ENCODE results near the gene GALK1. TPM values are rescaled to one million over a fixed set of nuclear protein-coding genes. Genes with fewer than 3 reads are reported as not detected.

Gene GALK1
- polyA plus RNA-seq, 3 donors = 44.8 to 108 (median 84.3) TPM

GRCh38 chr17:75777296-75777922, 12.4 kb upstream of the GALK1 start:
- peaks cover 22 to 41% of the 10 kb centered on the region in 2 donors for H3K36me3 ChIP-seq (replicated peaks in 1 of 2; ENCODE audit: control insufficient read depth in 1 of 2, insufficient read depth in 2 of 2, low read length in 2 of 2)
- peaks cover 57% of the 10 kb centered on the region for H4K20me1 ChIP-seq (ENCODE audit: insufficient read depth, low read length)
- Mint-ChIP-seq H3K4me3 (peak overlapping the region; percentile 93 to 99), H3K9me3 (peaks cover 0 to 8% (median 0%) of the 10 kb centered on the region in 7 donors), H3K4me1 (peaks cover 26% of the 10 kb centered on the region), H3K36me3 (peaks cover 28 to 49% of the 10 kb centered on the region in 2 donors), H3K27ac (peak overlapping the region in 3 of 7 donors; percentile 25 to 96 (median 30)), H3K27me3 (ENCODE audit: low read depth in 3 of 3) (peaks cover 0 to 2% (median 1%) of the 10 kb centered on the region in 3 donors)
- peaks cover 28 to 41% of the 10 kb centered on the region in 2 donors for H3K4me1 ChIP-seq (ENCODE audit: control insufficient read depth in 1 of 2, insufficient read depth in 2 of 2, low read length in 2 of 2)
- intact Hi-C loops (cut with micrococcal nuclease) = loop anchor here (5.0 to 10.0 kb wide), 3 partner anchors 70 to 487 kb away; partner anchors contain the start of genes UBALD2 (in 1 of the 2) and WBP2 (in 1 of the 2)
- no peak overlapping the region for H2AFZ ChIP-seq (ENCODE audit: insufficient read depth, low read depth, low read length, poor library complexity, severe bottlenecking)
- no peaks in the 10 kb centered on the region for H3K27me3 ChIP-seq (ENCODE audit: control insufficient read depth in 2 of 2, insufficient read depth in 2 of 2, low read length in 2 of 2)
- H3K79me2 ChIP-seq (ENCODE audit: insufficient read depth, low read length) = peaks cover 40% of the 10 kb centered on the region
- peak overlapping the region; percentile 67 to 99 (median 96) for H3K4me3 ChIP-seq (replicated peaks in 1 of 3; ENCODE audit: low read depth in 2 of 3, low read length in 3 of 3)
- no peak for TF ChIP-seq CTCF (IDR thresholded peaks at IDR 0.05)
- peak overlapping the region; percentile 85 for H3K4me2 ChIP-seq (replicated peaks; ENCODE audit: extremely low read depth, low read length, poor library complexity, severe bottlenecking)
- H3K9me3 ChIP-seq (replicated peaks in 1 of 2; ENCODE audit: control insufficient read depth in 1 of 2, insufficient read depth in 1 of 2, low read length in 2 of 2) = no peaks in the 10 kb centered on the region
- no peak for DNase-seq
- peak overlapping the region; percentile 94 for H3K9ac ChIP-seq (ENCODE audit: insufficient read depth, low read length, poor library complexity, severe bottlenecking)
- no CpG with 5 or more reads among the region's 2 CpGs for WGBS (ENCODE audit: insufficient coverage)
- peak overlapping the region in 1 of 2 donors; percentile 95 for H3K27ac ChIP-seq (ENCODE audit: low read depth in 1 of 2, low read length in 2 of 2)

DNA sequence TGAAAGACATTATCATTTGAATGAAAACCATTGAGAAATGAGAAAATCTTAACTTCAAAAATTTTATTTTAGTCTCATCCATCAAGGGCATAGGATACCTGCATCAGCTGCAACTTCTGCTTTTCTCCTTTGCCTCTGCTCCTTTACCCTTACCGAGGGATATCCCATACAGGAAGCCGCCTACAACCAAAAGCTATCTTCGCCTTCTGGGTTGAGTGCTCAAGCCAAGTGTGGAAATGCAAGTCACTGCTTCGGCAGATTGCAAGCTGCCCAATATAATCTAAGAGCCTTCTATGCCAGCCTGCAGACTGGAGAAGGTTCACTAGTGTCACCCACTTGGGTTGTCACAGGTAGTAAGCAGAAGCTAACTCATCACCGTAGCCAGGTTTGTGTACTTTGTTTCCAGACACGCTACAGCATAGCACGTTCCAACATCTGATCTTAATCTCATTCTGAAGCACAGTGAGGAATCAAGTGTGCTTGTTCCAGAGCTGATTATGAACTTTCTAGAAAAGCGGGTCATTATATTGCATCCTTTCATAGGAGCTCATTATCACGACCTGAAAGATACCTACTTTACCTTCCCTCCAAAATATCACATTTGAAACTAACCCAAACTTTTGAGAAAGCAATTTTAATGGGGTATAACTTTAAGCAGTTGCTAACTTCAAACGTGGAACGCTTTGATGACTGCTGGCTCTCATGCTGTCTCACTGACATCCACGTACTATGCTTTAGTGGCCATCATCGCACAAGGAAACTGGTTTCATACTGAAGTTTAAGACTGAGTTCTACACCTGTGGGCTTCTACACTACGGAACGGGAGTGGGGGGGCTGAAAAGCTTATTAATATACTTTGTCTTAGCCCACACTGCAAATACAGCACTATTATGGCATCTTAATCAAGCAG, 11.6 kb upstream of the GALK1 start:
- Histone ChIP-seq H3K9ac (ENCODE audit: insufficient read depth, low read length, poor library complexity, severe bottlenecking) (peak overlapping the region; percentile 94), H3K27ac (ENCODE audit: low read depth in 1 of 2, low read length in 2 of 2) (peak overlapping the region in 1 of 2 donors; percentile 95), H3K4me2 (replicated peaks; ENCODE audit: extremely low read depth, low read length, poor library complexity, severe bottlenecking) (peak overlapping the region; percentile 85), H3K4me1 (ENCODE audit: control insufficient read depth in 1 of 2, insufficient read depth in 2 of 2, low read length in 2 of 2) (peaks cover 22 to 34% of the 10 kb centered on the region in 2 donors), H2AFZ (ENCODE audit: insufficient read depth, low read depth, low read length, poor library complexity, severe bottlenecking) (no peak overlapping the region), H3K9me3 (replicated peaks in 1 of 2; ENCODE audit: control insufficient read depth in 1 of 2, insufficient read depth in 1 of 2, low read length in 2 of 2) (no peaks in the 10 kb centered on the region), H3K79me2 (ENCODE audit: insufficient read depth, low read length) (peaks cover 40% of the 10 kb centered on the region), H4K20me1 (ENCODE audit: insufficient read depth, low read length) (peaks cover 57% of the 10 kb centered on the region), H3K27me3 (ENCODE audit: control insufficient read depth in 2 of 2, insufficient read depth in 2 of 2, low read length in 2 of 2) (no peaks in the 10 kb centered on the region), H3K4me3 (replicated peaks in 1 of 3; ENCODE audit: low read depth in 2 of 3, low read length in 3 of 3) (peak overlapping the region; percentile 67 to 99 (median 96)), H3K36me3 (replicated peaks in 1 of 2; ENCODE audit: control insufficient read depth in 1 of 2, insufficient read depth in 2 of 2, low read length in 2 of 2) (peaks cover 22 to 41% of the 10 kb centered on the region in 2 donors)
- no peak for TF ChIP-seq CTCF (IDR thresholded peaks at IDR 0.05)
- Mint-ChIP-seq H3K27me3 (ENCODE audit: low read depth in 3 of 3) (peaks cover 0 to 2% (median 1%) of the 10 kb centered on the region in 3 donors), H3K9me3 (peaks cover 0 to 8% (median 0%) of the 10 kb centered on the region in 7 donors), H3K36me3 (peaks cover 28 to 49% of the 10 kb centered on the region in 2 donors), H3K4me3 (peak overlapping the region; percentile 93 to 99), H3K4me1 (peaks cover 25% of the 10 kb centered on the region), H3K27ac (peak overlapping the region; percentile 68 to 96 (median 76))
- intact Hi-C loops (cut with micrococcal nuclease) = loop anchor here (5.0 to 10.0 kb wide), 3 partner anchors 71 to 488 kb away; partner anchors contain the start of genes UBALD2 (in 1 of the 2) and WBP2 (in 1 of the 2)
- 10% methylated on average over 4 of the region's 15 CpGs for WGBS (ENCODE audit: insufficient coverage)
- peak in 2 of 3 donors; percentile 51 to 52 for DNase-seq
